Fibroblast of skin of back (primary cell): Measurements from ENCODE around the gene STX11.

ENCODE experiments used
- DNase-seq: peaks from one replicate; pipeline ENCODE4 v3.0.0-alpha.2; 2013

The STX11 gene

GRCh38 chr6:144215932-144216667 is 65.8 kb downstream of the STX11 start:
- peak; percentile 94 for DNase-seq

- peak; percentile 93 for DNase-seq
Observed at GRCh38 chr6:144216668-144217218, 66.4 kb downstream of the STX11 start.

GRCh38 chr6:144217264-144217663 is 66.9 kb downstream of the STX11 start:
- no peak for DNase-seq

- DNase-seq, result no peak
Observed at GRCh38 chr6:144217797-144218196, 67.5 kb downstream of the STX11 start.

- peak; percentile 62 for DNase-seq
Observed at GRCh38 chr6:144219056-144219685, 68.9 kb downstream of the STX11 start.

GRCh38 chr6:144220031-144220790 is 69.9 kb downstream of the STX11 start:
- peak; percentile 28 for DNase-seq

GRCh38 chr6:144223686-144224085 is 73.4 kb downstream of the STX11 start:
- no peak for DNase-seq

- no peak for DNase-seq
Observed at GRCh38 chr6:144231721-144232120, 81.4 kb downstream of the STX11 start.

- no peak for DNase-seq
Observed at GRCh38 chr6:144232176-144232831, 82.0 kb downstream of the STX11 start.

GRCh38 chr6:144232832-144233230 is 82.5 kb downstream of the STX11 start:
- no peak for DNase-seq

- DNase-seq, result no peak
Observed at GRCh38 chr6:144234399-144234798, 84.1 kb downstream of the STX11 start.

GRCh38 chr6:144234935-144235334 is 84.6 kb downstream of the STX11 start:
- DNase-seq, result no peak
